Neural progenitor cell (in vitro differentiated cells): Measurements from ENCODE around the gene EMILIN2.

ENCODE experiments used
- CTCF ChIP-seq: fragments of 200-600 bp; sonication (generic); IDR thresholded peaks from 2 replicates; pipeline ENCODE4 v1.5.1; 2017; ENCODE audit warnings: antibody characterized with exemption, mild to moderate bottlenecking
- EZH2 ChIP-seq: fragments of 200-600 bp; sonication (generic); IDR thresholded peaks from 2 replicates; pipeline ENCODE4 v1.6.1; 2017; ENCODE audit warnings: antibody characterized with exemption, mild to moderate bottlenecking, moderate library complexity

- TF ChIP-seq CTCF (no peak), EZH2 (no peak)
These were observed 108.3 kb downstream of the EMILIN2 start for GRCh38 chr18:2954869-2955645.
